Islet precursor cell (in vitro differentiated cells): ENCODE measurements around the gene KTN1.

ENCODE experiments used
- DNase-seq: peaks from one replicate; pipeline ENCODE4 v3.0.0-alpha.2; 2018

The KTN1 gene

DNA sequence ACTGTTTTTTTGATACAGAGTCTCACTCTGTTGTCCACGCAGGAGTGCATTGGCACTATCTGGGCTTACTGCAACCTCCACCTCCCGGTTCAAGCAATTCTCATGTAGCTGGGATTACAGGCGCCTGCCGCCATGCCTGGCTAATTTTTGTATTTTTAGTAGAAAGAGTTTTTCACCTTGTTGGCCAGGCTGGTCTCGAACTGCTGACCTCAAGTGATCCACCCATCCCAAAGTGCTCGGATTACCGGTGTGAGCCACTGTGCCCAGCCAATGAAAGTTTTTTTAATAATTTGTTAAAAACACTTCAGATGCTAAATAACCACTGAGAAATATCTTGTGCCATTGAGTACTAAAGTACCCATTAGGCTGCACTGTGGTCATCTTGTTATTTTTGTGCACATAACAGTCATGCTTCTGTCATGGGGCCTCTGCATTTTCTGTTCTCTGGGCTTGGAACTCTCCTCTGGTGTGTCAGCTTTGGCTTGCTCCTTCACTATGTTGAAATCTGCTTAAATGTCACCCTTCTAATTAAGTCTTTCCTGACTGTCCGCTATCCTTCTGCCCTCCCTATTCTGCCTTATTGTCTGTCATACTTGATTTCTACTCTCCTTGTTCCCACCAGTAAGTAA is 105.1 kb downstream of the KTN1 start:
- DNase-seq, result no peak

DNA sequence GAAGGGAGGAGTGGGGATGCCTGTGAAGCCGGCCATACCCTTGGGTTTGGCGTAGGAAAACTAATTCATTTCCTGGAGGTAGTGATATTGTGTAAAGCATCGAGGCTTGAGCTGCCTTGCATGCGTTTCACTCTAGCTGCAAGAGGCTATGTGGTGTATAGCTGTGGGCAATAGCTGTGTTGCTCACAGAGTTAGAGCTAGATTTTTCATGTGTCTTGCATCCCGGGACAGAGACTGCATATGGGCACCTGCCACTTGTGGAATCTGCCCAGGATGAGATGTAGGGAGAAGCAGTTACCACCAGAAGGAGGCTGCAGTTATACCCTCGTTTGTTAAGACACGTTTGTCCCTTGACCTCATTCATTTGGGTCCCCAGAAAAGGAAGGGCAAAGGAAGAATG is 106.7 kb downstream of the KTN1 start:
- DNase-seq, result no peak

DNA sequence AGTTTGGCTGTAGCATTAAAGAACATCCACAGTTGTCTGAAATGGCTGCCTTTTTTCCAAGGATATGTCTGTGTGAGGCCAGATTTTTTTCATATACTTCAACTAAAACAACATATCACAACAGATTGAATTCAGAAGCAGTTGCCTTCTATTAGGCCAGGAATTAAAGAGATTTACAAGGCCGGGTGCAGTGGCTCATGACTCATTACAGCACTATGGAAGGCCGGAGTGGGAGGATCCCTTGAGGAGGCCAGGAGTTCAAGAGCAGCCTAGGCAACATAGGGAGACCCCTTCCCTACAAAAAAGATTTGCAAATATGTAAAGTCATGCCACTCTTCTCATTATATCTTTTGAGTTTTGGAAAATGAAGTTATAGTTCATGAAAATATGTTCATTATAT is 108.6 kb downstream of the KTN1 start:
- no peak for DNase-seq

DNA sequence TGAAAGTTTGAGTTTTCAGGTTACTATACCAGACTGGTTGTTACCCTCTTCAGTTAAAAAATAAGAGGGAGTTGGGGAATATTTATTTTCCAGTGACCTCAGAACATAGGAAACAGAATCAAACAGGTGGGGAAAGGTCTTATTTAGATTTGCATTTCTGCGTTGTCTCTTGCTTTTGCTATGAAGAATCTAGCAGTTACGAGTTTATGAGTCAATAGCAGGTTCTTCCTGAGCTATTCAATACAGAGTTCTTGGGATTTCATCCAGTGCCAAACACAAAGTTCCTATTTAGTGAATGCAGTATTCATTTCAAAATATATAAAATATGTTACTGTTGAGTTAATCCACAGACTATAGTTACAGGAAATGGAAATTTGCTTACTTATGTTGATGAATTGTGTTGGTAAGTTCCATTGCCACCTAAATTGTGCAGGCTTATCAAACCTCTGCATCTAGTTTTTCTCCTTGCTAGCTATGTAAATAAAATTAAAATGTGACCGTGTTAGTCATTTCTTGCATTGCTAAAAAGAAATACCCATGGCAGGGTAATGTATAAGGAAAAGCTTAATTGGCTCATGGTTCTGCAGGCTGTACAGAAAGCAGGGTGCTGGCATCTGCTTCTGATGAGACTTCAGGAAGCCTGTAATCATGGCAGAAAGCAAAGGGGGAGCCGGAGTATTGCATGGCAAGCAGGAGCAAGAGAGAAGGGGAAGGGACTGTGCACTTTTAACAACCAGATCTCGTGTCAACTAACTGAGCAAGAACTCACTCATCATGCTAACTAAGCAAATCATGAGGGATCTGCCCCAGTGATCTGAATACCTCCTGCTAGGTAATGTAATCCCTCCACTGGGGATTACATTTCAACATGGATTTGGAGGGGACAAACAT is 110.2 kb downstream of the KTN1 start:
- no peak for DNase-seq

DNA sequence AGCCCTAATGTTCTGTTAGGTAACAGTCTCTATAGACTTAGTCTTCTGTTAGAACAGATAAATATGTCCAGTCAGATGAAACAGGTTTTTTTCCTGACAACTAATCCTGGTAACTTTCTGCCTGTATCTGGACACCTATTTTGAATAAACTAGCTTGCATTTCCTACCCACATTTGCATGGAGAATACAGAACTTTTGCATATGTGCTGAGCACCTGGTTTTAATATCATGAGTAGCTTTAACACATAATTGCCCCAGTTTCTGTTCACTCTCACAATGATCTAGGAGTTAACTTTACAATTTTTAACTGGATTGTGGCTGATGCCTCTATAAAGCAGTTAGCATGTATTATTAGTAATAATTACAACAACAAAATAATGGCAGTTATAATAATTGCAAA is 111.7 kb downstream of the KTN1 start:
- no peak for DNase-seq

- no peak for DNase-seq
Measured at GRCh38 chr14:55693904-55694303, 113.9 kb downstream of the KTN1 start.

DNA sequence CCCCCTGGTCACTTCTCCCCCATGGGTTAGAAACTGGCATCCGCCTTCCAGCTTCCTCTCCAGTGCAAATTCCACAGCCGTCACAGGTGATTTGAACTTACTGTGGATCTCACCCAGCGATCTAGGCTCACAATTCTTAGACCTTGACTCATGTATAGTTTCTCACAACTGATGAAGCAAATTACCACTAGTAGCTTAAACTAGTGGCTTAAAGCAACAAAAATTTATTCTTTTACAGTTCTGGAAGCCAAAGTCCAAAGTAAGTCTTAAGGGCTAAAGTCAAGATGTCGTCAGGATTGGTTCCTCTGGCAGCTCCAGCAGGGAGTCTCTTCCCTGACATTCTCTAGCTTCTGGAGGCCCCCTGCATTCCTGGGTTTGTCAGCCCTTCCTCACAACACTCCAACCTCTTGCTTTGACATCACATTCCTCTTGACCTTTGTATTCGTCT is 117.4 kb downstream of the KTN1 start:
- DNase-seq, result no peak

GRCh38 chr14:55698051-55698450 is 118.0 kb downstream of the KTN1 start:
- no peak for DNase-seq

DNA sequence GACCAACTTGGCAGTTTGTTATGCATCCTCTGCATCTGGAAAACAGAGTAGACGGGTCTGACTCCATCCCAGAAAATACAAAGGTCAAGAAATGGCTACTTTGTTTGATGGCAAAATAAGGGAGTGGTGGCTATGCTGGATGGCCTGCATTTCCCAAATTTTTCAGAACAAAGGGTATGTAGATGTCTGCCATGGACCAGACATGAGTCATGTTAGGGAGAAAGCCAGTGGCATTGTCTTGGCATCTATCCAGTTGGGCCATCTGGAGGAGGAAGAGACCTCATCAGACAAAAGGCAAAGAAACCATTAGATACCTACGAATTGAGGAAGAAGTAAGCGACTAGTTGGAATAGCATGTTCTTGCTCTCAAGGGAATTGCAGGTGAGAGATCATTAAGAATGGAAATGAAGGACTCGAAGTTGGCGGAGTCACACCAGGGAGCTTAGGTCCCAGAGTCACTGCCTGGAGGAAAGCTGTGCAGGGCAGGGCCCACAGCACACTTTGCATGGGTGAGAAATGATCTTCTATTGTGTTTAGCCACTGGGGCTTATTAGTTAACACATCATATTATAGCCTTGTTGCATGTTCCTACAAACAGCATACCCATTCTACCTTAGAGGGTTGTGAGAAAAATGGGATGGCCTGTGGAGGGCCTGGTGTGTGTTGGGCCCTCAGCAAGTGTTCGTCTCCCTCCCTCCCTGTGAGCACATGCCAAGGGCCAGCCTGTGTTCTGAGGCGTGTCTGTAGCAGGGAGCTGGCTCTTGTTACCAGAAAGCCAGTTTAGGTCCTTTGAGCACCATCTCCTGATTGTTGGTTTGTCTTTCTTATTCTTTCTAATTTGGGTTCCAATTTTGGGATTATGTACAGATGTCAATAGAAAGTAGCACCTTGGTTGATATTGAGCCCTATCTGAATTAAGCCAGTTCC is 119.4 kb downstream of the KTN1 start:
- DNase-seq, result peak; percentile 60

GRCh38 chr14:55701638-55702037 is 121.6 kb downstream of the KTN1 start:
- no peak for DNase-seq

DNA sequence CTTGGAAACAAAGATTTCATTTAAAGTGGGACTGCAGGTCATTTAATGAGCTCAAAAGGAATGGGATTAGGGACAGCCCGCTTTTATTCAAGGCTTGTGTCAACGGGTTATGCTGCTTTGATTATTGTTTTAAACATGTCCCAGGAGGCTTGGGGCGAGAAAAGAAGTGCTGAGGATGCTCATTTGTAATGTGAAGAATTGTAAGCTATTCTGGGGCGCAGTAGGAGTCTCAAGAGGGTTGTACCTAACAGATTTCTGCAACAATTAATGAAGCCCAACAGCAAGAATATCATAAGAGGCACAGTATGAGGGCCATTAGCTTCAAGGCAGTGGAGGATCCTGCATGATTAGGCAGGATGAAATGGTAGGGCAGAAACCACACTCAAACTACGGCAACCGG is 122.5 kb downstream of the KTN1 start:
- DNase-seq, result no peak

DNA sequence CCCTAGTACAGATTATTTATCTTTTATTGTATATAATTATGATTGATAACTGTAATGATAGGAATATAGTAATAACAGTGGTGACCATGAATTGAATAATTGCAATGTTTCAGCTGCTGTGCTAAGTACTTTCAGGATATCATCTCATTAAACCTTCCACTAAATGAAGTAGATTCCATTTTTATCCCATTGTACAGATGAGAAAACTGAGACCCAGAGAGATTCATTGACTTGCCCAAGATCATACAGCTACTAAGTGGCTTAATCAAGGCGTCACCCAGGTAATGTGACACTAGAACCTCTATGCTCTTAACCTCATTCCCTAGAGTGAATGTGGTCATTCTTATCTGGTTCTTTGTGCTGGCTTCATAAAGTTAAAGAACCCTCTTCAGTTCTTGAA is 124.6 kb downstream of the KTN1 start:
- no peak for DNase-seq

DNA sequence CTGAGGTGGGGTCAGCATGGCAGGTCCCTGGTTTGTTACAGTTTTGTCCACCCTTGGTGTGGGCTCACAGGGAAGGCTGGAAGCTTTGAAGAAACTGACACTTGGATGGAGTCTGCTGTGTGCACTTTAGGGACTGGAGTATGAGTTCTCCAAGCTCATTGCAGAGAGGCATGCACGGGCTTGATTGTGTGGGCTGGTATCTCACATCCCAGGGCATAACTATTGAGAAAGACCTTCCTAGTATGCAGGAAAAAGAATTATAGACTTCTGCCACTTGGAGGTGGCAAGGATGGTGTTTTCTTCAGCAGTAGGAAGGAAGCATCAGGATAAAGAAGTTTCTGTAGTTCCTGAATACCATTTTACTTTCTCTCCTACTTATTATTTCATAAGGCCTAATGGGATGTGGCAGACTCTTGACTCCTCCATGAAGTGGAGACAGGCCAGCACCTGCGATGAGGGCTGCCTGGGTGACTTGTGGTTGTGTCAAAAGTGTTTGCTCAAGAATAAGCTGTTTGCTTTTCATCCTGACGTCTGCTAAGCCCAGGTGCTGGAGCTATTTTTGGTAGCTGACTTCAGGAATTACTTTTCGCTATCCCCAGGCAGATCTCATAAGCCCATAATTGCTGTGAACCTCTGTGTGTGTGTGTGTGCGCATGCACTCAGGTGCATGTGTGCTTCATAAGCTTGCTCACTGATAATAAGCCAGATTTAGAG is 125.8 kb downstream of the KTN1 start:
- no peak for DNase-seq

GRCh38 chr14:55706365-55706684 is 126.3 kb downstream of the KTN1 start:
- no peak for DNase-seq

GRCh38 chr14:55706893-55707292 is 126.9 kb downstream of the KTN1 start:
- DNase-seq, result no peak

- DNase-seq, result no peak
Measured at GRCh38 chr14:55707365-55707804, 127.4 kb downstream of the KTN1 start.

GRCh38 chr14:55710506-55711041 is 130.6 kb downstream of the KTN1 start:
- no peak for DNase-seq

DNA sequence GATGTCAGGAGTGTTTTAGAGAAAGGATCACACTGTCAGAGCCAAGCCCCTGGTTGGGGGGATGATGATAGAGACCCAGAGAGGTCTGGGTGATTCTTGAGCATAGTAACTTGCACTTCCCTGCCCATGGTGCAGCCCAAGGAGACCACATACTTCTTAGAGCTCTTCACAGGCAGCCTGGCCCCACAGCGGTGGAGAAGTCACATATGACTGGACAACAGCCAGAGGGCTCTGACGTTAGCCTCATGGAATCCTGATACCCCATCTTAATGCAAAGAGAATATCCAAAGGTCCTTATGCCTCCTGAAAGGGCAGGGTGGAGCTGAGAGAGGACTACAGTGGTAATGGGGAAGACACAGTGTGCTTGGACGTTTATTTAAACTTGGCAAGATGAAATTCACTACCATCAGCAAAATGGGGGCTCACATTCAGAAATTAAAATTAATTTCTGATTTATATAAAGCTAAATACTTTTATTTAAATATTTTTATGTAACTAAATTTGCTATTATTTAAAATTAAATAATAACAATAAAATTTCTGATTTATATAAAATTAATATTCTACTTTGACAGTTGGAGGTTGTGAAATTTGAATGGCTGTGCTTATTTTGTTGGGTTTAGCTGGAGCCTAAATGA is 131.3 kb downstream of the KTN1 start:
- no peak for DNase-seq

GRCh38 chr14:55712491-55712890 is 132.5 kb downstream of the KTN1 start:
- DNase-seq, result no peak

GRCh38 chr14:55713486-55713885 is 133.5 kb downstream of the KTN1 start:
- DNase-seq, result no peak

DNA sequence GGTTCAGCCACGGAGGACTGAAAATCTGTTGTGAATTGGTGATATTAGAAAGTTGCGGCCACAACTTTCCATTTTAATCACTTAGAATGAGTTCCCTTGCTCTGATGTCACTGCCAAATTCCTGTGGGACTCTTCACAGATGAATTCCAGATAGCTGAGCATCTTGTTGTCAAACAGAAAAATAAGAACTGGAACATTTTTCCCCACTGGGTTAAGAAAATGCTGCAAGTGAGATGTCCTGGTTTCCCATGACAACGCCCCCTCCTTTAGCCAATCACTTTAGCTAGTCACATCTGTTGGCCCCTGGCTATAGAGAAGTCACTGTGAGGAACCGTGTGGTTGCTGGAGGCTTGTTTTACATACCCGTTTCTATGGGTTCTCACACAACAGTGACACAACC is 135.9 kb downstream of the KTN1 start:
- peak; percentile 60 for DNase-seq

- DNase-seq, result no peak
Measured at GRCh38 chr14:55717621-55718020, 137.6 kb downstream of the KTN1 start.
